Dendritic cell treated with granulocyte-macrophage colony-stimulating factor and Interleukin-4, amounts not matched to agents 40 ng/mL and 50 ng/mL, for 4 days (primary cell): ENCODE data around the gene EIF4ENIF1.
A peak's percentile ranks its signal among the peaks of the same experiment; 100 is the strongest.
"Not testable (repeated sequence)": the region's sequence is repeated elsewhere in the genome, so short reads cannot be mapped to it uniquely, and the experiment has no call there.

Source experiments
- H3K27ac Mint-ChIP-seq: one replicate; pipeline ENCODE4 v1.8.0; 2022; ENCODE audit warnings: mild to moderate bottlenecking, mixed read lengths
- H3K27me3 Mint-ChIP-seq: one replicate; pipeline ENCODE4 v1.8.0; 2022; ENCODE audit warnings: mild to moderate bottlenecking, mixed read lengths
- H3K36me3 Mint-ChIP-seq: one replicate; pipeline ENCODE4 v1.8.0; 2022; ENCODE audit warnings: low read depth, mixed read lengths
- H3K4me1 Mint-ChIP-seq: one replicate; pipeline ENCODE4 v1.8.0; 2022; ENCODE audit warnings: low read depth, mixed read lengths
- H3K4me3 Mint-ChIP-seq: one replicate; pipeline ENCODE4 v1.8.0; 2022; ENCODE audit warnings: mild to moderate bottlenecking, moderate library complexity, mixed read lengths
- H3K9me3 Mint-ChIP-seq: one replicate; pipeline ENCODE4 v1.8.0; 2022; ENCODE audit warnings: mixed read lengths
- intact Hi-C: fragments of 100-400 bp; cut with micrococcal nuclease; formaldehyde crosslinking; loops from one replicate; pipeline ENCODE4 v1.15.0; 2022

EIF4ENIF1 gene

DNA sequence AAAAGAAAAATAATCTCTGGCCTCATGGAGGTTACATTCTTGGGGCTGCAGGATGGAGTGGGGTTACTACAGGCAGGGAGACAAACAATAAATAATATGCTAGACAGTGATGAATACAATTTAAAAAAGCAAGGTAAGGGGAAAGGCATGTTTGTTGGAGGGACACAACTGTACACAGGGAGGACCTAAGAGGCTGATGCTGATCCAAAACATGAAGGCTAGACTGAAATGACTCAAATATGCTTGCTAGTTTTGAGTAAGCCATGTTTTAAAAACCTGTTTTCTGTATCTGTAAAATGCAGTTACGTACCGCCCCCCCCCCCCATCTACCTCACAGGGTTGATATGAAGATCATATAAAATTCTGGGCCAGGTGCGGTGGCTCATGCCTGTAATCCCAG, 44.0 kb downstream of the EIF4ENIF1 start:
- no peaks in the 10 kb centered on the region for H3K27me3 Mint-ChIP-seq
- no peak overlapping the region for H3K27ac Mint-ChIP-seq
- peaks cover 98% of the 10 kb centered on the region for H3K36me3 Mint-ChIP-seq
- H3K4me1 Mint-ChIP-seq, result no peaks in the 10 kb centered on the region
- H3K9me3 Mint-ChIP-seq, result no peaks in the 10 kb centered on the region
- no peak overlapping the region for H3K4me3 Mint-ChIP-seq
- intact Hi-C loops, result no loop called here

GRCh38 chr22:31443516-31443915, 46.1 kb downstream of the EIF4ENIF1 start:
- H3K27ac Mint-ChIP-seq, result no peak overlapping the region
- H3K4me3 Mint-ChIP-seq, result no peak overlapping the region
- H3K36me3 Mint-ChIP-seq, result peaks cover 98% of the 10 kb centered on the region
- H3K9me3 Mint-ChIP-seq, result no peaks in the 10 kb centered on the region
- no peaks in the 10 kb centered on the region for H3K27me3 Mint-ChIP-seq
- no peaks in the 10 kb centered on the region for H3K4me1 Mint-ChIP-seq
- intact Hi-C loops, result no loop called here

- no peak overlapping the region for H3K27ac Mint-ChIP-seq
- intact Hi-C loops, result no loop called here
- H3K27me3 Mint-ChIP-seq, result no peaks in the 10 kb centered on the region
- no peaks in the 10 kb centered on the region for H3K4me1 Mint-ChIP-seq
- H3K36me3 Mint-ChIP-seq, result peaks cover 98% of the 10 kb centered on the region
- no peaks in the 10 kb centered on the region for H3K9me3 Mint-ChIP-seq
- no peak overlapping the region for H3K4me3 Mint-ChIP-seq
Measured at GRCh38 chr22:31442768-31443489, 46.7 kb downstream of the EIF4ENIF1 start.

GRCh38 chr22:31441652-31442051, 48.0 kb downstream of the EIF4ENIF1 start:
- intact Hi-C loops, result no loop called here
- Mint-ChIP-seq H3K27ac (no peak overlapping the region), H3K27me3 (no peaks in the 10 kb centered on the region), H3K36me3 (peaks cover 98% of the 10 kb centered on the region), H3K4me3 (no peak overlapping the region), H3K9me3 (no peaks in the 10 kb centered on the region), H3K4me1 (peaks cover 7% of the 10 kb centered on the region)

GRCh38 chr22:31440681-31441080, 49.0 kb downstream of the EIF4ENIF1 start:
- intact Hi-C loops, result no loop called here
- Mint-ChIP-seq H3K27me3 (no peaks in the 10 kb centered on the region), H3K4me1 (peaks cover 11% of the 10 kb centered on the region), H3K36me3 (peaks cover 96% of the 10 kb centered on the region), H3K4me3 (no peak overlapping the region), H3K27ac (no peak overlapping the region), H3K9me3 (no peaks in the 10 kb centered on the region)

- peaks cover 96% of the 10 kb centered on the region for H3K36me3 Mint-ChIP-seq
- H3K4me1 Mint-ChIP-seq, result peaks cover 11% of the 10 kb centered on the region
- no peak overlapping the region for H3K27ac Mint-ChIP-seq
- no peaks in the 10 kb centered on the region for H3K9me3 Mint-ChIP-seq
- intact Hi-C loops, result no loop called here
- no peaks in the 10 kb centered on the region for H3K27me3 Mint-ChIP-seq
- H3K4me3 Mint-ChIP-seq, result no peak overlapping the region
Measured at GRCh38 chr22:31439808-31440207, 49.8 kb downstream of the EIF4ENIF1 start.

- H3K36me3 Mint-ChIP-seq, result peaks cover 96% of the 10 kb centered on the region
- intact Hi-C loops, result no loop called here
- no peaks in the 10 kb centered on the region for H3K9me3 Mint-ChIP-seq
Measured at GRCh38 chr22:31436132-31436531, 53.5 kb downstream of the EIF4ENIF1 start.

DNA sequence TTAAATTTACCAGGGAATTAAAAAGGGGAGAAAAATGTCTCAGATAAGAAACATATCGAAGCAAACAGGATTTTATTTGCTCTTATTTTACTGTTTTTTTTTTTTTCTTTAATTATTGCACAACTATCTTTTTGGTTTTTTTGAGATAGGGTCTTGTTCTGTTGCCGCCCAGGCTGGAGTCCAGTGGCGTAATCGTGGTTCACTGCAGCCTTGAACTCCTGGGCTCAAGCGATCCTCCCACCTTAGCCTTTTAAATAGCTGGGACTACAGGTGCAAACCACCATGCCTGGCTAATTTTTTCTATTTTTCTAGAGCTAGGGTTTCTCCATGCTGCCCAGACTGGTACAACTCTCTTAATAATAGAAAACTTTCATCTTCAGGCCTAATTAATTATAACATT, 57.7 kb downstream of the EIF4ENIF1 start:
- no peak overlapping the region for H3K27ac Mint-ChIP-seq
- H3K4me1 Mint-ChIP-seq, result peaks cover 7% of the 10 kb centered on the region
- H3K4me3 Mint-ChIP-seq, result no peak overlapping the region
- H3K36me3 Mint-ChIP-seq, result peaks cover 96% of the 10 kb centered on the region
- intact Hi-C loops, result no loop called here
- H3K27me3 Mint-ChIP-seq, result no peaks in the 10 kb centered on the region
- no peaks in the 10 kb centered on the region for H3K9me3 Mint-ChIP-seq

More at GRCh38 chr22:31436132-31436531, 53.5 kb downstream of the EIF4ENIF1 start:
- no peak overlapping the region for H3K27ac Mint-ChIP-seq
- H3K4me1 Mint-ChIP-seq, result peaks cover 11% of the 10 kb centered on the region
- H3K27me3 Mint-ChIP-seq, result no peaks in the 10 kb centered on the region
- no peak overlapping the region for H3K4me3 Mint-ChIP-seq

DNA sequence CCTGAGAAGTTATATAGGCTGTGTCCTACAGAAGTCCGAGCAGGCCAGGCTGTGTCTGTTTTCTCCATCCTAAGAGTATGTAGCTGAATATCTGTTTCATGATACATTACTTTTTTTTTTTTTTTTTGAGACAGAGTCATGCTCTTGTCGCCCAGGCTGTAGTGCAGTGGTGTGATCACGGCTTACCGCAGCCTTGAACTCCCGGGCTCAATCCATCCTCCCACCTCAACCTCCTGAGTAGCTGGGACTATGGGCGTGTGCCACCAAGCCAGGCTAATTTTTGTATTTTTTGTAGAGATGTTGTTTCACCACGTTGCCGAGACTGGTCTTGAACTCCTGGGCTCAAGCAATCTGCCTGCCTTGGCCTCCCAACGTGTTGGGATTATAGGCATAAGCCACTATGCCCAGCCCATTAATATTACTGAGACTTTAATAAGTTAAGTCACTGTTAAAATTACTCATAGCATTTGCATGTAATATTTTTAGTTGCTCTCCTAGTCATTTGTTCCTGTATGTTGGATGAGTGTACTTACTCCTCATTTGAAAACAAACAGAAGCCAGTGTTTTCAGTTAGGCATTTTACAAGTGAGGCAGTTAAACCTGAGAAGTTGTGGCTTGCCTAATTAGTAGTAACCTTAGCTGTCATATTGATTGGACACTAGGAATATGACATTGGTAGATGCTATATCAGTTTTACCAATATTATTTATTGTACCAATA, 64.2 kb downstream of the EIF4ENIF1 start:
- H3K9me3 Mint-ChIP-seq, result no peaks in the 10 kb centered on the region
- H3K27ac Mint-ChIP-seq, result no peak overlapping the region
- intact Hi-C loops, result no loop called here
- H3K4me1 Mint-ChIP-seq, result no peaks in the 10 kb centered on the region
- H3K4me3 Mint-ChIP-seq, result no peak overlapping the region
- H3K27me3 Mint-ChIP-seq, result no peaks in the 10 kb centered on the region
- peaks cover 99% of the 10 kb centered on the region for H3K36me3 Mint-ChIP-seq

GRCh38 chr22:31402350-31402749, 87.3 kb downstream of the EIF4ENIF1 start:
- H3K4me3 Mint-ChIP-seq, H3K27me3 Mint-ChIP-seq, H3K9me3 Mint-ChIP-seq, H3K27ac Mint-ChIP-seq, H3K4me1 Mint-ChIP-seq, intact Hi-C loops: not testable (repeated sequence)
- peaks cover 77% of the 10 kb centered on the region for H3K36me3 Mint-ChIP-seq

- Mint-ChIP-seq H3K9me3 (no peaks in the 10 kb centered on the region), H3K27ac (peak overlapping the region; percentile 90), H3K4me3 (peak overlapping the region; percentile 85), H3K27me3 (no peaks in the 10 kb centered on the region), H3K4me1 (peaks cover 7% of the 10 kb centered on the region), H3K36me3 (peaks cover 53% of the 10 kb centered on the region)
- intact Hi-C loops, result no loop called here
Measured at GRCh38 chr22:31400023-31400397, 89.6 kb downstream of the EIF4ENIF1 start.

DNA sequence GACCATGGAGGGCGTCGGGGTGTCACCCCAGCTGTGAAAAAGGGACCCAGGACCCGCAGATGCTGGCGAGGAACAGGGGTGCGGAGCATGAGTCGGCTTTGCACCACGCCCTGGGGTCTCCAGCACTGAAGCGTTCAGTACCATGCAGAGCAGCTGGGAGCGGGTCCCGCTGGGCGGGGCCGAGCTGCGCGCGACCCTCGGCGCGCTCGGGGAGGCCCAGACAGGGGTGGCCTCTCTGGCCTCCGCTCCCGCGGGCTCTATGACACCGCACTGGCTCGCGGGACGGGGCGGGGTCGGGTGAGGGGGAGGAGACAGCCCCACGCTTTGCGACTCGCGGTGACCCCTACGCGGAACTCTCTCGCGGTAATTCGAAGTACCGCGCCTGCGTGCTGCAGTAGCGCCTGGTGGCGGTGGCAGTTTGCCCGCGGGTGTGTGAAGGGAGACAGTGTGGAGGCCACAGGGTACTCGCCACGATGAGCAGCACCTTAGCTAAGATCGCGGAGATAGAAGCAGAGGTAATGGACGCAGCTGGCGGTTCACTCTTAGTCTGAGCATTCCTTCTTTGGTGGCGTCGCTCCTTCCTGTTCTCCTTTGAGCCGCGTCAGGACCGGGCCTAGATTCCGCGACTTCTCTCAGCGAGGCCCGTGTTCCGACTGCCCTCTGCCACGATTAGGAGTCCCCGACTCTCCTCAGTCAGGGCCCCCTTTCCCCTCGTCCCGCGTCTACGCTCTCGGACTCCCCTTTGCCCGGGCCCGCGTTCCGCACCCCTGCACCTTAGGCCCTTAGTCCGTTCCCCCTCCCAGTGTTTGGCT, 90.2 kb downstream of the EIF4ENIF1 start, which contains the start of gene DRG1:
TSS of gene DRG1 (plus strand) at position 394 of the 812 bp plus-strand sequence. CDS start at position 474, 80 bp downstream.
- Mint-ChIP-seq H3K9me3 (peaks cover under 1% of the 10 kb centered on the region), H3K27ac (peak within 1 kb of the TSS; percentile 90), H3K36me3 (peaks cover 51% of the 10 kb centered on the region), H3K4me3 (peak within 1 kb of the TSS; percentile 85), H3K4me1 (peaks cover 7% of the 10 kb centered on the region), H3K27me3 (peaks cover under 1% of the 10 kb centered on the region)
- intact Hi-C loops, result loop anchor here (1.0 to 5.0 kb wide), 2 partner anchors 54 to 88 kb away; partner anchors contain the start of gene EIF4ENIF1

GRCh38 chr22:31398231-31398630, 91.4 kb downstream of the EIF4ENIF1 start:
- H3K27ac Mint-ChIP-seq, result peak overlapping the region; percentile 52
- intact Hi-C loops, result loop anchor here (5.0 kb wide), 1 partner anchor 89 kb away; the partner anchor contains the start of gene EIF4ENIF1

DNA sequence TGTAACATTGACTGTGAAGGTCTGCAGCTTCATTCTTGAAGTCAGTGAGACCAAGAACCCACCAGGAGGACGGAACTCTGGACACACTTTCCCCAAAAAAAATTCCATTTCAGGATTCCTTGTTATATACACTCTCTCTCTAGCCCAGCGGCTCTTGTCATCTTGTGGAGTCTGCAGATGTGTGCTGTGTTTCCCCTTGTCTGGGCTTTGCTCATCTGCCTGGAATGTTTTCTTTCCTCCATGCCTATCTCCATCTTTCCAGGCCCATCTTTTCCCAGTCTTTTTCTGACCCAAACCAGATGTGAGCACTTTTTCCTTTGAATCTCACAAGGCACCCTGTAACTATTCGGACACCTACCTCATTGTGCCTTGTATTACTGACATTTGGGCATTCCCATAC, 95.3 kb downstream of the EIF4ENIF1 start:
- H3K4me3 Mint-ChIP-seq, result no peak overlapping the region

More at GRCh38 chr22:31398231-31398630, 91.4 kb downstream of the EIF4ENIF1 start:
- H3K27me3 Mint-ChIP-seq, result peaks cover 2% of the 10 kb centered on the region
- H3K4me3 Mint-ChIP-seq, result no peak overlapping the region
- H3K4me1 Mint-ChIP-seq, result peaks cover 7% of the 10 kb centered on the region
- H3K36me3 Mint-ChIP-seq, result peaks cover 39% of the 10 kb centered on the region
- peaks cover 5% of the 10 kb centered on the region for H3K9me3 Mint-ChIP-seq

More for the DNA sequence above, 95.3 kb downstream of the EIF4ENIF1 start:
- intact Hi-C loops, result no loop called here
- Mint-ChIP-seq H3K27ac (no peak overlapping the region), H3K27me3 (peaks cover 2% of the 10 kb centered on the region), H3K4me1 (no peaks in the 10 kb centered on the region), H3K9me3 (peaks cover 5% of the 10 kb centered on the region), H3K36me3 (peaks cover 3% of the 10 kb centered on the region)
